ENCODE results near the gene FBXO46. TPM values are rescaled to one million over a fixed set of nuclear protein-coding genes. Genes with fewer than 3 reads are reported as not detected.
A peak's percentile ranks its signal among the peaks of the same experiment; 100 is the strongest.

Gene FBXO46
- total and polyA plus RNA-seq, 10 of the 15 experiments (the other 5 are each of a cell fraction or from before 2014, with no cell fraction given) = 2.5 to 61.5 (median 13.7) TPM

DNA sequence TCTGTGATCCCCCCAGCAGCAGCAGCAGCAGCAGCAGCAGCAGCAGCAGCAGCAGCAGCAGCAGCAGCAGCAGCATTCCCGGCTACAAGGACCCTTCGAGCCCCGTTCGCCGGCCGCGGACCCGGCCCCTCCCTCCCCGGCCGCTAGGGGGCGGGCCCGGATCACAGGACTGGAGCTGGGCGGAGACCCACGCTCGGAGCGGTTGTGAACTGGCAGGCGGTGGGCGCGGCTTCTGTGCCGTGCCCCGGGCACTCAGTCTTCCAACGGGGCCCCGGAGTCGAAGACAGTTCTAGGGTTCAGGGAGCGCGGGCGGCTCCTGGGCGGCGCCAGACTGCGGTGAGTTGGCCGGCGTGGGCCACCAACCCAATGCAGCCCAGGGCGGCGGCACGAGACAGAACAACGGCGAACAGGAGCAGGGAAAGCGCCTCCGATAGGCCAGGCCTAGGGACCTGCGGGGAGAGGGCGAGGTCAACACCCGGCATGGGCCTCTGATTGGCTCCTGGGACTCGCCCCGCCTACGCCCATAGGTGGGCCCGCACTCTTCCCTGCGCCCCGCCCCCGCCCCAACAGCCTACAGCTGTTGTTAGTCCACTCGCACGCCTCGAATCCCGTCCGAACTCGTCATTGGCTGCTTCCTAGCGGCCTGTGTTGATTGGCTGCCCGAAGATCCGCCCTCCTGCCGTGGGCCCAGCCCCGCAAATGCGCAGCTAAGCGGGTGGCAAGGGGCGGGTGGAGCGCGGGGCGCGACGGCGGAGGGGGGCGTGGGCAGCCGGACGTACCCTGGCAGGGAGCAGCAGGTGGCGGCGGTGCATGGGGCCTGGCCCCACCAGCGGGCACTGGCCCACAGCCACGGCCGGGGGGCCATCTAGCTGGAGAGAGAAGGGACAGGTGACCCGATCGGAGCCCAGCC lies 39.8 kb upstream of the FBXO46 start:
- Histone ChIP-seq H3K79me2 (ENCODE audit: control insufficient read depth, insufficient read depth, low read length) (no peaks in the 10 kb centered on the region; the same call in 1 of the 2 replicates), H3K4me3 (peak overlapping the region; percentile 78), H3K27ac (ENCODE audit: control insufficient read depth, insufficient read depth) (peak overlapping the region; percentile 67; the same call in 1 of the 2 replicates), H3K36me3 (ENCODE audit: control insufficient read depth in 2 of 2, insufficient read depth in 2 of 2, low read length in 1 of 2) (no peaks in the 10 kb centered on the region), H4K20me1 (ENCODE audit: control insufficient read depth, insufficient read depth) (no peaks in the 10 kb centered on the region), H3K4me1 (ENCODE audit: control insufficient read depth, insufficient read depth, low read length) (peaks cover 4% of the 10 kb centered on the region), H3K4me2 (ENCODE audit: control insufficient read depth, insufficient read depth) (peak overlapping the region; percentile 98), H3K9ac (ENCODE audit: control insufficient read depth, insufficient read depth, low read length) (peak overlapping the region; percentile 61; the same call in 1 of the 2 replicates), H3K27me3 (replicated peaks in 1 of 2; ENCODE audit: control insufficient read depth in 2 of 2, insufficient read depth in 2 of 2, low read length in 1 of 2) (no peaks in the 10 kb centered on the region), H3K9me3 (replicated peaks; ENCODE audit: control insufficient read depth, insufficient read depth, low read length) (no peaks in the 10 kb centered on the region), H2AFZ (ENCODE audit: control insufficient read depth, low read depth, low read length) (peak overlapping the region; percentile 78)
- ChIA-PET SMC1A (ENCODE audit: uncharacterized antibody, unreplicated experiment) (interaction anchor here (0.9 to 3.2 kb wide), 6 partner anchors 9 to 92 kb away, joined by 3 to 24 read pairs (median 6); partner anchors contain the start of genes DMWD and SYMPK), POLR2A (interaction anchor here (0.6 to 3.3 kb wide), 20 partner anchors 9 to 594 kb away, joined by 3 to 28 read pairs (median 9); partner anchors contain the start of genes DMWD, FBXO46, IRF2BP1 and QPCTL), RAD21 (ENCODE audit: unreplicated experiment) (interaction anchor here (0.5 to 3.6 kb wide), 21 partner anchors 9 to 732 kb away, joined by 3 to 63 read pairs (median 5); partner anchors contain the start of genes DMWD, FBXO46, FOXA3 and IRF2BP1), CTCF (interaction anchor here (0.6 to 4.5 kb wide), 25 partner anchors 9 to 331 kb away, joined by 3 to 110 read pairs (median 6); partner anchors contain the start of genes CCDC61, DMWD, FBXO46 and FOXA3)
- WGBS (ENCODE audit: insufficient coverage, insufficient replicate concordance, low lambda C conversion rate, missing lambda C conversion rate) = 3% methylated on average over 53 of the region's 79 CpGs
- DNase-seq (ENCODE audit: low read depth, low spot score) (peak; percentile 76), FAIRE-seq (peak; percentile 98), ATAC-seq (peak; percentile 82)
- intact Hi-C loops (cut with micrococcal nuclease; ENCODE audit: unreplicated experiment) (loop anchor here (2.0 kb wide), 1 partner anchor 28 kb away; no protein-coding TSS in a partner anchor), in situ Hi-C loops (cut with MboI) (no loop called here)
- no TSS peak for BruUV-seq (replicated peaks)
- peak; percentile 74; the same call in 1 of the 2 replicates for TF ChIP-seq HDGF (IDR thresholded peaks at IDR 0.05)
- no peak for TF ChIP-seq ESRRA (IDR thresholded peaks at IDR 0.05; ENCODE audit: low read length)
- no peak for TF ChIP-seq BMI1 (IDR thresholded peaks at IDR 0.05; ENCODE audit: borderline replicate concordance)
- TF ChIP-seq, protein P1, sequence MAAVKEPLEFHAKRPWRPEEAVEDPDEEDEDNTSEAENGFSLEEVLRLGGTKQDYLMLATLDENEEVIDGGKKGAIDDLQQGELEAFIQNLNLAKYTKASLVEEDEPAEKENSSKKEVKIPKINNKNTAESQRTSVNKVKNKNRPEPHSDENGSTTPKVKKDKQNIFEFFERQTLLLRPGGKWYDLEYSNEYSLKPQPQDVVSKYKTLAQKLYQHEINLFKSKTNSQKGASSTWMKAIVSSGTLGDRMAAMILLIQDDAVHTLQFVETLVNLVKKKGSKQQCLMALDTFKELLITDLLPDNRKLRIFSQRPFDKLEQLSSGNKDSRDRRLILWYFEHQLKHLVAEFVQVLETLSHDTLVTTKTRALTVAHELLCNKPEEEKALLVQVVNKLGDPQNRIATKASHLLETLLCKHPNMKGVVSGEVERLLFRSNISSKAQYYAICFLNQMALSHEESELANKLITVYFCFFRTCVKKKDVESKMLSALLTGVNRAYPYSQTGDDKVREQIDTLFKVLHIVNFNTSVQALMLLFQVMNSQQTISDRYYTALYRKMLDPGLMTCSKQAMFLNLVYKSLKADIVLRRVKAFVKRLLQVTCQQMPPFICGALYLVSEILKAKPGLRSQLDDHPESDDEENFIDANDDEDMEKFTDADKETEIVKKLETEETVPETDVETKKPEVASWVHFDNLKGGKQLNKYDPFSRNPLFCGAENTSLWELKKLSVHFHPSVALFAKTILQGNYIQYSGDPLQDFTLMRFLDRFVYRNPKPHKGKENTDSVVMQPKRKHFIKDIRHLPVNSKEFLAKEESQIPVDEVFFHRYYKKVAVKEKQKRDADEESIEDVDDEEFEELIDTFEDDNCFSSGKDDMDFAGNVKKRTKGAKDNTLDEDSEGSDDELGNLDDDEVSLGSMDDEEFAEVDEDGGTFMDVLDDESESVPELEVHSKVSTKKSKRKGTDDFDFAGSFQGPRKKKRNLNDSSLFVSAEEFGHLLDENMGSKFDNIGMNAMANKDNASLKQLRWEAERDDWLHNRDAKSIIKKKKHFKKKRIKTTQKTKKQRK (IDR thresholded peaks at IDR 0.05; ENCODE audit: low read depth, low read length) = no peak
- peak; percentile 27 for TF ChIP-seq GATAD2B (conservative IDR thresholded peaks at IDR 0.05; ENCODE audit: low read depth)
- 0 out of 2 replicates have a peak, but pooled peaks have one; percentile 39 for TF ChIP-seq POLR2AphosphoS5 (IDR thresholded peaks at IDR 0.05; ENCODE audit: low read length)
- 0 out of 2 replicates have a peak, but pooled peaks have one; percentile 43 for TF ChIP-seq DPF2 (IDR thresholded peaks at IDR 0.05)
- no peak for TF ChIP-seq RAD51 (IDR thresholded peaks at IDR 0.05)
- TF ChIP-seq YBX1 (IDR thresholded peaks at IDR 0.05) = no peak
- no peak for TF ChIP-seq NR2C1 (IDR thresholded peaks at IDR 0.05)
- TF ChIP-seq ZSCAN29 (IDR thresholded peaks at IDR 0.05) = no peak
- TF ChIP-seq PAX8 (IDR thresholded peaks at IDR 0.05) = no peak
- TF ChIP-seq CHD4 (IDR thresholded peaks at IDR 0.05) = no peak
- peak; percentile 61; the same call in 1 of the 2 replicates for TF ChIP-seq FOXK2 (IDR thresholded peaks at IDR 0.05)
- TF ChIP-seq, protein P2, sequence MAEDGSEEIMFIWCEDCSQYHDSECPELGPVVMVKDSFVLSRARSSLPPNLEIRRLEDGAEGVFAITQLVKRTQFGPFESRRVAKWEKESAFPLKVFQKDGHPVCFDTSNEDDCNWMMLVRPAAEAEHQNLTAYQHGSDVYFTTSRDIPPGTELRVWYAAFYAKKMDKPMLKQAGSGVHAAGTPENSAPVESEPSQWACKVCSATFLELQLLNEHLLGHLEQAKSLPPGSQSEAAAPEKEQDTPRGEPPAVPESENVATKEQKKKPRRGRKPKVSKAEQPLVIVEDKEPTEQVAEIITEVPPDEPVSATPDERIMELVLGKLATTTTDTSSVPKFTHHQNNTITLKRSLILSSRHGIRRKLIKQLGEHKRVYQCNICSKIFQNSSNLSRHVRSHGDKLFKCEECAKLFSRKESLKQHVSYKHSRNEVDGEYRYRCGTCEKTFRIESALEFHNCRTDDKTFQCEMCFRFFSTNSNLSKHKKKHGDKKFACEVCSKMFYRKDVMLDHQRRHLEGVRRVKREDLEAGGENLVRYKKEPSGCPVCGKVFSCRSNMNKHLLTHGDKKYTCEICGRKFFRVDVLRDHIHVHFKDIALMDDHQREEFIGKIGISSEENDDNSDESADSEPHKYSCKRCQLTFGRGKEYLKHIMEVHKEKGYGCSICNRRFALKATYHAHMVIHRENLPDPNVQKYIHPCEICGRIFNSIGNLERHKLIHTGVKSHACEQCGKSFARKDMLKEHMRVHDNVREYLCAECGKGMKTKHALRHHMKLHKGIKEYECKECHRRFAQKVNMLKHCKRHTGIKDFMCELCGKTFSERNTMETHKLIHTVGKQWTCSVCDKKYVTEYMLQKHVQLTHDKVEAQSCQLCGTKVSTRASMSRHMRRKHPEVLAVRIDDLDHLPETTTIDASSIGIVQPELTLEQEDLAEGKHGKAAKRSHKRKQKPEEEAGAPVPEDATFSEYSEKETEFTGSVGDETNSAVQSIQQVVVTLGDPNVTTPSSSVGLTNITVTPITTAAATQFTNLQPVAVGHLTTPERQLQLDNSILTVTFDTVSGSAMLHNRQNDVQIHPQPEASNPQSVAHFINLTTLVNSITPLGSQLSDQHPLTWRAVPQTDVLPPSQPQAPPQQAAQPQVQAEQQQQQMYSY (CRISPR knock-in tag; IDR thresholded peaks at IDR 0.05) = no peak
- no peak for TF ChIP-seq EED (IDR thresholded peaks at IDR 0.05; ENCODE audit: low read depth)
- no peak for TF ChIP-seq MTA2 (IDR thresholded peaks at IDR 0.05; ENCODE audit: low read depth)
- no peak for TF ChIP-seq POLR2AphosphoS2 (IDR thresholded peaks at IDR 0.05; ENCODE audit: low read depth, low read length)
